Measurements from ENCODE around the gene FHIT. TPM values are rescaled to one million over a fixed set of nuclear protein-coding genes. Genes with fewer than 3 reads are reported as not detected.

The FHIT gene
- total and polyA plus RNA-seq, 7 donors, result 2.4 to 10.2 (median 6.1) TPM

DNA sequence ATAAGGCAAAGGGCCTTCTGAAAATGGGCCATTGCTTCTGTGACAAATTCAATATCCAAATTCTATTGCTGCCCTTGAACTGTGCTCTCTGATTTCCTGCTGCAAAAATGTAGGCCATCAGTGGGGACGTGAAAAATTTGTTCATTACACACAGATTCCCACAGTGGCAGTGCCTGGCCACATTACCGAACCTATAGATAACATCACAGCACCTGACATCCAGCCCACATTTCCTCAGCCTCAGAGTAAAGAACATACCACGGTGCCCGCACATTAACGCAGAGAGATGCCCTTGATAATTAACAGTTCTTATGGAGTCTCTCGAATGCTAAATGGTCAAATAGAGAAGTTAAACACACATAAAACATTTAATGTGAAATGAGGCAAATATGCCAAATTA is 1269.9 kb downstream of the FHIT start:
- WGBS, 2 donors, result 78 to 87% methylated on average over 6 of the region's 6 CpGs
- TF ChIP-seq POLR2AphosphoS5 (IDR thresholded peaks at IDR 0.05) (no peak), EP300 (IDR thresholded peaks at IDR 0.05) (no peak)
- H3K4me3 ChIP-seq, result no peak overlapping the region
- H3K27me3 ChIP-seq, result no peaks in the 10 kb centered on the region
- intact Hi-C loops (cut with DNase I), result no loop called here
- H3K36me3 ChIP-seq, result no peaks in the 10 kb centered on the region
- no peaks in the 10 kb centered on the region for H3K9me3 ChIP-seq
- DNase-seq, result no peak
- H3K27ac ChIP-seq, result no peak overlapping the region
- H3K4me1 ChIP-seq, result no peaks in the 10 kb centered on the region

DNA sequence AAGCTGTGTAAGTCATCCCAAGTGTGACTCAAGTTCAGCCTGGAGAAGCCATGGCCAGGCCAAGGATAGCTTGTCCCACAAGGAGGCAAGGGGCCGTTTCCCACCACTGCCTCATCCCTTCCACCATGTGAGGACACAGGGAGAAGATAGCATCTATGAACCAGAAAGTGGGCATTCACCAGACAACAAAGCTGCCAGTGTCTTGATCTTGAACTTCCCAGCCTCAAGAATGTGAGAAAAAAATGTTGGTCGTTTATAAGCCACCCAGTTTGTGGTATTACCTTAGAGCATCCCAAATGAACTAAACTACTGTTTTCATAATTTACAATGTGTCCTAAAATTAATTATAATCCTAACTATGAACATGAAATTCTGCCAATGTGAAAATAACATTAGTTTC is 1270.7 kb downstream of the FHIT start:
- Histone ChIP-seq H3K4me1 (no peaks in the 10 kb centered on the region), H3K9me3 (no peaks in the 10 kb centered on the region), H3K27me3 (no peaks in the 10 kb centered on the region), H3K4me3 (no peak overlapping the region), H3K36me3 (no peaks in the 10 kb centered on the region), H3K27ac (no peak overlapping the region)
- intact Hi-C loops (cut with DNase I), result no loop called here
- TF ChIP-seq, protein P1, sequence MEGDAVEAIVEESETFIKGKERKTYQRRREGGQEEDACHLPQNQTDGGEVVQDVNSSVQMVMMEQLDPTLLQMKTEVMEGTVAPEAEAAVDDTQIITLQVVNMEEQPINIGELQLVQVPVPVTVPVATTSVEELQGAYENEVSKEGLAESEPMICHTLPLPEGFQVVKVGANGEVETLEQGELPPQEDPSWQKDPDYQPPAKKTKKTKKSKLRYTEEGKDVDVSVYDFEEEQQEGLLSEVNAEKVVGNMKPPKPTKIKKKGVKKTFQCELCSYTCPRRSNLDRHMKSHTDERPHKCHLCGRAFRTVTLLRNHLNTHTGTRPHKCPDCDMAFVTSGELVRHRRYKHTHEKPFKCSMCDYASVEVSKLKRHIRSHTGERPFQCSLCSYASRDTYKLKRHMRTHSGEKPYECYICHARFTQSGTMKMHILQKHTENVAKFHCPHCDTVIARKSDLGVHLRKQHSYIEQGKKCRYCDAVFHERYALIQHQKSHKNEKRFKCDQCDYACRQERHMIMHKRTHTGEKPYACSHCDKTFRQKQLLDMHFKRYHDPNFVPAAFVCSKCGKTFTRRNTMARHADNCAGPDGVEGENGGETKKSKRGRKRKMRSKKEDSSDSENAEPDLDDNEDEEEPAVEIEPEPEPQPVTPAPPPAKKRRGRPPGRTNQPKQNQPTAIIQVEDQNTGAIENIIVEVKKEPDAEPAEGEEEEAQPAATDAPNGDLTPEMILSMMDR (IDR thresholded peaks at IDR 0.05), result no peak
- no peak for TF ChIP-seq POLR2A (IDR thresholded peaks at IDR 0.05)
- TF ChIP-seq POLR2AphosphoS5 (IDR thresholded peaks at IDR 0.05), result no peak
- no peak for TF ChIP-seq EP300 (IDR thresholded peaks at IDR 0.05)
- WGBS, 2 donors, result 40 to 41% methylated on average over 2 of the region's 2 CpGs
- no peak for DNase-seq

DNA sequence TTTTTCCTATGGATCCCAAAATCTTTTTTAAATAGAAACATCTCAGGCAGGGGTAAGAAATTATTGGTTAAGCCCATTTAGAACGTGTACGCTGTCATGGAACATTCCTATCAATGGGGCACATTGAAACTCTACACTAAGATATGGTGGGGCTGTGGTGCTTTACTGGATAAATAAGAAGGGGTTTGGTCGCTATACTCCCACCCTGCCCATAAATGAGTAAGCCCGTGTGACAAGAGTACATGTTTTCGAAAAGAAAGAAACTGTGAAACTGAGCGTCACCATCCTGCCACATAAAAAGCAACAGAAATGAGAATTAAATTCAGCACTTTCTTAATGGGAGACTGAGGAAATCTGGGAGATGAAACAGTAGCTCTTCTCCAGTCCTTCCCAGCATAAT is 1271.7 kb downstream of the FHIT start:
- 91 to 95% methylated on average over 6 of the region's 6 CpGs for WGBS, 2 donors
- Histone ChIP-seq H3K9me3 (no peaks in the 10 kb centered on the region), H3K4me1 (no peaks in the 10 kb centered on the region), H3K4me3 (no peak overlapping the region), H3K36me3 (no peaks in the 10 kb centered on the region), H3K27me3 (no peaks in the 10 kb centered on the region), H3K27ac (no peak overlapping the region)
- intact Hi-C loops (cut with DNase I), result no loop called here
- TF ChIP-seq, protein P1 (IDR thresholded peaks at IDR 0.05), result no peak
- TF ChIP-seq POLR2AphosphoS5 (IDR thresholded peaks at IDR 0.05), result no peak
- no peak for TF ChIP-seq EP300 (IDR thresholded peaks at IDR 0.05)
- TF ChIP-seq POLR2A (IDR thresholded peaks at IDR 0.05), result no peak
- no peak for DNase-seq

DNA sequence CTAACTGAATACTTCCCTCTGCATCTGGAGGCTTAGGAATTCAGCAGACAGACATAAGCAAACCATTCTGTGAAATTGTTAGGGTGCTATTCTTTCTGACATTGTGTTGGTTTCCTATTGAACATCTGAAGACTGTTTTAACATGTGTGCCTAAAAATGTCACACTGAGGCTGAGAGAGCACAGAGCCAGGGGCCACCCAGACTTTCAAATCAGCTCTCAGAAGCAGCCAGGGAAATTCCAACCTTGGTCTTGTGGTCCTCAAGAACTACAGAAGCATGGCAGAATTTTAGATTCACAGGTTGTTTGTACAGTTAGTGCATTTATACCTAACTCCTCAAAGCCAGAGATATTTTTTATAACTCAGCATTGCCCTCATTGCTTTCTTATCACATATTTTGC is 1272.3 kb downstream of the FHIT start:
- Histone ChIP-seq H3K4me3 (no peak overlapping the region), H3K9me3 (no peaks in the 10 kb centered on the region), H3K4me1 (no peaks in the 10 kb centered on the region), H3K27me3 (no peaks in the 10 kb centered on the region), H3K36me3 (no peaks in the 10 kb centered on the region), H3K27ac (no peak overlapping the region)
- TF ChIP-seq, protein P1 (IDR thresholded peaks at IDR 0.05), result no peak
- TF ChIP-seq EP300 (IDR thresholded peaks at IDR 0.05) (no peak), POLR2A (IDR thresholded peaks at IDR 0.05) (no peak), POLR2AphosphoS5 (IDR thresholded peaks at IDR 0.05) (no peak)
- intact Hi-C loops (cut with DNase I), result no loop called here
- no peak for DNase-seq

DNA sequence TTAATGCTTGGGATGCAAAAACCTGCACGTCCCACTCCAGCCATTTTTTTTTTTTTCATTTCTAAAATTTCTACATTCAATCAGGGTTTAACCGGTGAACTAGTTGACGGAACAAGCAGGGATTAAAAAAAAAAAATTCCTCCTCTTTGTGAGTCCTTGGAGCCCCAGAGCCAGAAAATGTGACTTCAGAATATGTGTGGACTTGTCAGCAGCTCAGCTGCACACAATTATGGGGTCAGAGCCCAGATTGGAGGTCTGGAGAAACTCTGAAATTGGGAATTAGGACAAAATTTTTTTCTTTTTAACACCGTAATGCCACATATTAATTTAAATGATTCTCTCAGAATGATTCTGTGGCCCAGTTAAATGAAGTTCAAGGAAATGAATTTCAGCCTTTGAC is 1280.5 kb downstream of the FHIT start:
- Histone ChIP-seq H3K9me3 (no peaks in the 10 kb centered on the region), H3K36me3 (no peaks in the 10 kb centered on the region), H3K4me1 (no peaks in the 10 kb centered on the region), H3K27ac (no peak overlapping the region), H3K4me3 (no peak overlapping the region), H3K27me3 (no peaks in the 10 kb centered on the region)
- whole genome bisulfite sequencing, 2 donors, result 89 to 97% methylated on average over 4 of the region's 4 CpGs
- TF ChIP-seq EP300 (IDR thresholded peaks at IDR 0.05), result no peak
- TF ChIP-seq, protein P1 (IDR thresholded peaks at IDR 0.05), result no peak
- no peak for TF ChIP-seq POLR2AphosphoS5 (IDR thresholded peaks at IDR 0.05)
- no peak for TF ChIP-seq POLR2A (IDR thresholded peaks at IDR 0.05)
- no peak for DNase-seq
- intact Hi-C loops (cut with DNase I), result no loop called here
